Right lobe of liver (tissue), 6 donors: ENCODE data around the gene RAB35. TPM values are rescaled to one million over a fixed set of nuclear protein-coding genes. Genes with fewer than 3 reads are reported as not detected.

ENCODE experiments used
- ATAC-seq, 4 donors: fragments of 200-7000 bp; cut with Tn5 transposase; one replicate each; pipeline ENCODE4 v1.9.1; 2020; ENCODE audit warnings: mild to moderate bottlenecking in 4 of 4, moderate library complexity in 4 of 4
- DNase-seq, 3 donors: peaks; one replicate each; pipeline ENCODE4 v3.0.0-alpha.2; 2020
- H3K27ac ChIP-seq, 3 donors: fragments of 200-600 bp; one replicate each; pipeline ENCODE4 v1.8.0; 2022
- H3K27me3 ChIP-seq, 2 donors: fragments of 200-600 bp; one replicate each; pipeline ENCODE4 v1.8.0; 2022
- H3K36me3 ChIP-seq, 4 donors: fragments of 200-600 bp; sonication (generic) in 1 of 4; one replicate each; pipeline versions ENCODE4 v1.5.1 to v1.8.0; 2017 to 2022; ENCODE audit warnings: control low read depth in 1 of 4
- H3K4me1 ChIP-seq, 4 donors: fragments of 200-600 bp; sonication (generic) in 1 of 4; one replicate each; pipeline versions ENCODE4 v1.5.1 to v1.8.0; 2017 to 2022; ENCODE audit warnings: control low read depth in 1 of 4
- H3K4me3 ChIP-seq, 3 donors: fragments of 200-600 bp; one replicate each; pipeline ENCODE4 v1.8.0; 2022
- H3K9me3 ChIP-seq, 4 donors: fragments of 200-600 bp; sonication (generic) in 1 of 4; one replicate each; pipeline versions ENCODE4 v1.5.1 to v1.8.0; 2017 to 2022; ENCODE audit warnings: control low read depth in 1 of 4
- POLR2A ChIP-seq: fragments of 450-650 bp; IDR thresholded peaks from one replicate; pipeline ENCODE4 v1.6.1; 2017; ENCODE audit warnings: antibody characterized with exemption, mild to moderate bottlenecking
- WGBS: methylation state at CpG from one replicate; pipeline ENCODE4 v1.1.6; 2018; ENCODE audit warnings: low coverage, low lambda C conversion rate; ENCODE audit not compliant: insufficient coverage; ENCODE audit errors: missing lambda C conversion rate; 5-methylcytosine and 5-hydroxymethylcytosine counted together
- intact Hi-C, 2 donors: fragments of 100-400 bp; cut with DNase I; formaldehyde crosslinking; loops; one replicate each; pipeline versions ENCODE4 v1.11.2 to v1.14.1; 2022
- total RNA-seq, 6 experiments: library from RNA; depleted of rRNA in 2 of 6; stranded (reverse); fragments of >200 nt in 2 of 6; fragmentation: NEBNext Ultra II Directional in 3 of 6; extraction: Animal tissue kit (Norgen Biotek cat#: 25700) in 3 of 6; gene quantifications; one replicate each; pipeline versions ENCODE4 v1.1.0 to v1.2.4, GENCODE V29; 2016 to 2023
- TF ChIP-seq, protein P1 (sequence below), 4 donors: fragments of 200-600 bp in 3 of 4; fragments of 450-650 bp in 1 of 4; IDR thresholded peaks; one replicate each; pipeline versions ENCODE4 v1.5.1 to v1.8.0; 2016 to 2022; ENCODE audit warnings: antibody characterized with exemption in 4 of 4, mild to moderate bottlenecking in 2 of 4
- donor health status: DM: no; HTN: yes; CAD: no.
- donor health status: DM: no; HTN: no; CAD: no.
- donor health status: DM: no; HTN: no; CAD: no.
- donor health status: DM: no; HTN: yes; CAD: no.
- donor health status: DM: no; HTN: yes; CAD: no.

The RAB35 gene
- total RNA-seq, 6 experiments from 2014 or later, result 11.7 to 22.1 (median 14.7) TPM

DNA sequence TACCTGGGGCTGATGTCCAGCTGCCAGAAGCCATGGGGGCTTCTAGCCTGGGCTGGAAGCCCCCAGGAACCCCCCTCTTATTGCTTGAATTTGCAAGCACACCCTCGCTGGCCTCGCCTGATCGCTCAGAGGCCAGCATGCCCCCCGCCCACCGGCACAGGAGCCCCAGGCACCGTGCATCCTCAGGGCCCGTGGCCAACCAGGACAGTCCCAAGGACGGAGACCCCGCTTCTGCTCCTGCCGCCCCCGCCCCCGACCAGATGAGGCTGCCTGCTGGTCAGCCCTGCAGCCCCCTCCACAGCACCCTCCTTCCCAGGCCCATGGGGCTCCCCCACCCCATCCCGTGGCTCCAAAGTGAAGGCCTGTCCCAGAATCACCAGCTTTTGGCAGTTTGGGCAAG, 21.2 kb downstream of the RAB35 start:
- no peaks in the 10 kb centered on the region for H3K27me3 ChIP-seq
- H3K9me3 ChIP-seq, result no peaks in the 10 kb centered on the region
- H3K36me3 ChIP-seq, result peaks cover 0 to 34% (median 12%) of the 10 kb centered on the region in 4 donors
- no peak for ATAC-seq
- TF ChIP-seq, protein P1, sequence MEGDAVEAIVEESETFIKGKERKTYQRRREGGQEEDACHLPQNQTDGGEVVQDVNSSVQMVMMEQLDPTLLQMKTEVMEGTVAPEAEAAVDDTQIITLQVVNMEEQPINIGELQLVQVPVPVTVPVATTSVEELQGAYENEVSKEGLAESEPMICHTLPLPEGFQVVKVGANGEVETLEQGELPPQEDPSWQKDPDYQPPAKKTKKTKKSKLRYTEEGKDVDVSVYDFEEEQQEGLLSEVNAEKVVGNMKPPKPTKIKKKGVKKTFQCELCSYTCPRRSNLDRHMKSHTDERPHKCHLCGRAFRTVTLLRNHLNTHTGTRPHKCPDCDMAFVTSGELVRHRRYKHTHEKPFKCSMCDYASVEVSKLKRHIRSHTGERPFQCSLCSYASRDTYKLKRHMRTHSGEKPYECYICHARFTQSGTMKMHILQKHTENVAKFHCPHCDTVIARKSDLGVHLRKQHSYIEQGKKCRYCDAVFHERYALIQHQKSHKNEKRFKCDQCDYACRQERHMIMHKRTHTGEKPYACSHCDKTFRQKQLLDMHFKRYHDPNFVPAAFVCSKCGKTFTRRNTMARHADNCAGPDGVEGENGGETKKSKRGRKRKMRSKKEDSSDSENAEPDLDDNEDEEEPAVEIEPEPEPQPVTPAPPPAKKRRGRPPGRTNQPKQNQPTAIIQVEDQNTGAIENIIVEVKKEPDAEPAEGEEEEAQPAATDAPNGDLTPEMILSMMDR (IDR thresholded peaks at IDR 0.05), result no peak
- no peak for TF ChIP-seq POLR2A
- no peak overlapping the region for H3K4me3 ChIP-seq
- H3K27ac ChIP-seq, result no peak overlapping the region
- intact Hi-C loops, result loop anchor here in 1 of 2 donors (10.0 kb wide), 1 partner anchor 101 kb away; no protein-coding TSS in a partner anchor
- whole genome bisulfite sequencing, result 100% methylated on average over 3 of the region's 13 CpGs
- DNase-seq, result no peak
- H3K4me1 ChIP-seq, result no peaks in the 10 kb centered on the region

DNA sequence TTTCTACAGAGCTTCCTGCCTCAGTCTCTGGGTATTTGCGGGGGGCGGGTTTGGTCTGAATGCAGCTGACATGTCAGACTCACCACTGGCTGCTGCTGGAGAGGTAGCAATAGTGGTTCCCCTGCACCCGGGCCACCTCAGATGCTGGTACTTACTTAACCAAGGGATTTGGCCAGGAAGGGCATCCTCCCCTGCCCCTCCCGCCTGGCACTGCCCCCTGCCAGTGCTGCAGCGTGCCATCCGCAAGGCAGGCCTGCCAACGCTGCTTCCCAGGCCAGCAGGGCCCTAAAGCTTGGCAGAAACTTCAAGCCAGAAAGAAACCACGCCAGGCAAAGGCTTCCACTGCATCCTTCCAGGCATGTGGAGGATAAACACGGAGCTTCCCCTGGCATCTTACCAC, 22.1 kb downstream of the RAB35 start:
- H3K9me3 ChIP-seq, result no peaks in the 10 kb centered on the region
- intact Hi-C loops, result loop anchor here in 1 of 2 donors (10.0 kb wide), 1 partner anchor 100 kb away; no protein-coding TSS in a partner anchor
- H3K4me3 ChIP-seq, result no peak overlapping the region
- H3K27ac ChIP-seq, result no peak overlapping the region
- 64% methylated on average over 6 of the region's 9 CpGs for WGBS
- TF ChIP-seq POLR2A, result no peak
- TF ChIP-seq, protein P1 (IDR thresholded peaks at IDR 0.05), result no peak
- DNase-seq, result peak in 1 of 3 donors; percentile 42
- H3K4me1 ChIP-seq, result no peaks in the 10 kb centered on the region
- no peak for ATAC-seq
- peaks cover 0 to 34% (median 12%) of the 10 kb centered on the region in 4 donors for H3K36me3 ChIP-seq
- no peaks in the 10 kb centered on the region for H3K27me3 ChIP-seq

DNA sequence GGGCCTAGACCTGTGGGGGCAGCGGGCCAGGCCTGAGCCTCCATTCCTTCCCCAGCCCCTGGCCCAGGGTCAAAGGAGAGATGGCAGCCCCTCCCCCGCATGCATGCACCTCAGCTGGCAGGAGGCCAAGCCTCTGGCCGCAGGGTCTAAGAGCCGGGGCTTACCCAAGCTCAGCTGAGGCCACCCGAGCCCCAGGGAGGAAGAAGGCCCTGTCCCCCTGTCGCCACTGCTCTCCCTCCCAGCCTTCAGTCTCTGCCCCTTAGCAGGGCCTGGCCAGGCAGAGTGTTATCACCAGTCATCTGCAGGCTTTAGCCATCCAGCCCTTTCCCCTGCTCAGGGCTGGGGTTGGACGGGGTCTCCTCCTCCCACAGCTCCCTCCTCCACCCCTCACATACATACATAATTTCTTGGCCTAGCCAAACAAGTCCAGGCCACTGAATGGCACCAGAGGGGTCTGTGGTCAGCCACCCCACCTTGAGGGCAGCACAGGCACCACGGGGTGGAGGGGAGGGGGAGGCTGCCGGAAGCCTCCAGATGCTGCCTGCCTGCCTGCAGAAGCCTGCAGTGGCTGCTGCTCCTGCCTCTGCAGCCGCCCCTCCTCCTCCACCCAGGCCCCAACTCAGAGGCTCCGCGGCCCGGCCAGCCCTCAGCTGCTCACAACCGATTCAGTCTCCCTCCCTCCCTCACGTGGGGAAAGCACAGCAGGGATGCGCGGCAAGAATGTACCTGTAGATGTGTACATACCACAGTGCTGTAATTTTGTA, 22.8 kb downstream of the RAB35 start:
- Histone ChIP-seq H3K27ac (no peak overlapping the region), H3K4me1 (no peaks in the 10 kb centered on the region), H3K4me3 (no peak overlapping the region), H3K27me3 (no peaks in the 10 kb centered on the region), H3K36me3 (peaks cover 0 to 28% (median 12%) of the 10 kb centered on the region in 4 donors), H3K9me3 (no peaks in the 10 kb centered on the region)
- DNase-seq (peak in 1 of 3 donors; percentile 46), ATAC-seq (peak in 1 of 4 donors; percentile 2)
- intact Hi-C loops, result loop anchor here in 1 of 2 donors (10.0 kb wide), 1 partner anchor 99 kb away; no protein-coding TSS in a partner anchor
- no peak for TF ChIP-seq POLR2A
- TF ChIP-seq, protein P1 (IDR thresholded peaks at IDR 0.05), result no peak
- WGBS, result 79% methylated on average over 9 of the region's 17 CpGs

DNA sequence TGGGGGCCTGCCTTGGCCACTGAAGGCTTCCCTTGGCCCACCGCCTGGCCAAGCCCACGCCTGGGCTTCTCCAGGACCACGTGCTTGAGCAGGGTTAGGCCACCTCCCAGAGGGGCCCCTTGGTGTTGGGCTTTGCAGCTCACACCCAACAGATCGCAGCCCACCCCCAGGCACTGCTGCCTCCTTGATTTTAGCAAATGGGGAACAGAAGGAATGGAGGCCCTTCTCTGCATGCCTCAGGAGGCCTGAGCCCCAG, 23.3 kb downstream of the RAB35 start:
- DNase-seq, result no peak
- ATAC-seq, result no peak
- no CpG with 5 or more reads among the region's 4 CpGs for WGBS
- Histone ChIP-seq H3K36me3 (peaks cover 0 to 23% (median 9%) of the 10 kb centered on the region in 4 donors), H3K9me3 (no peaks in the 10 kb centered on the region), H3K27ac (no peak overlapping the region), H3K4me1 (no peaks in the 10 kb centered on the region), H3K4me3 (no peak overlapping the region), H3K27me3 (no peaks in the 10 kb centered on the region)
- no peak for TF ChIP-seq POLR2A
- TF ChIP-seq, protein P1 (IDR thresholded peaks at IDR 0.05), result no peak
- intact Hi-C loops, result loop anchor here in 1 of 2 donors (10.0 kb wide), 1 partner anchor 98 kb away; no protein-coding TSS in a partner anchor
